Neural progenitor cell (in vitro differentiated cells): ENCODE measurements around the gene NAA40. TPM values are rescaled to one million over a fixed set of nuclear protein-coding genes. Genes with fewer than 3 reads are reported as not detected.

ENCODE experiments used
- DNase-seq: peaks from one replicate; pipeline ENCODE4 v3.0.0-alpha.2; 2016; ENCODE audit warnings: low spot score
- H2AFZ ChIP-seq: fragments of 200-600 bp; sonication (generic); replicated peaks from 2 replicates; pipeline ENCODE4 v1.6.1; 2016; ENCODE audit warnings: antibody characterized with exemption
- H3F3A ChIP-seq: fragments of 200-600 bp; sonication (generic); 2 replicates; pipeline ENCODE4 v1.6.1; 2016; ENCODE audit warnings: antibody characterized with exemption, low read depth
- H3K27ac ChIP-seq: fragments of 200-600 bp; sonication (generic); 2 replicates; pipeline ENCODE4 v1.5.1; 2016; ENCODE audit warnings: mild to moderate bottlenecking
- H3K27me3 ChIP-seq: fragments of 200-600 bp; sonication (generic); 2 replicates; pipeline ENCODE4 v1.6.1; 2016; ENCODE audit warnings: mild to moderate bottlenecking, moderate library complexity
- H3K36me3 ChIP-seq: fragments of 200-600 bp; sonication (generic); 2 replicates; pipeline ENCODE4 v1.5.1; 2016
- H3K4me1 ChIP-seq: fragments of 200-600 bp; sonication (generic); 2 replicates; pipeline ENCODE4 v1.6.1; 2016; ENCODE audit warnings: mixed run types
- H3K4me2 ChIP-seq: fragments of 200-600 bp; sonication (generic); 2 replicates; pipeline ENCODE4 v1.6.1; 2016
- H3K4me3 ChIP-seq: fragments of 200-600 bp; sonication (generic); 2 replicates; pipeline ENCODE4 v1.5.1; 2016
- H3K79me2 ChIP-seq: fragments of 200-600 bp; sonication (generic); 2 replicates; pipeline ENCODE4 v1.6.1; 2016; ENCODE audit warnings: low read depth
- H3K9ac ChIP-seq: fragments of 200-600 bp; sonication (generic); 2 replicates; pipeline ENCODE4 v1.6.1; 2016
- H3K9me3 ChIP-seq: fragments of 200-600 bp; sonication (generic); 2 replicates; pipeline ENCODE4 v1.5.1; 2016; ENCODE audit warnings: low read depth
- H4K20me1 ChIP-seq: fragments of 200-600 bp; sonication (generic); 2 replicates; pipeline ENCODE4 v1.6.1; 2016; ENCODE audit warnings: low read depth
- H3K27ac Mint-ChIP-seq: 3 replicates; pipeline ENCODE4 v1.8.0; 2021; ENCODE audit warnings: mixed read lengths
- H3K27me3 Mint-ChIP-seq: 2 replicates; pipeline ENCODE4 v1.8.0; 2022; ENCODE audit warnings: low read depth, mild to moderate bottlenecking, inconsistent platforms, moderate library complexity, mixed read lengths; ENCODE audit not compliant: insufficient read depth
- H3K36me3 Mint-ChIP-seq: 3 replicates; pipeline ENCODE4 v1.8.0; 2021; ENCODE audit warnings: mixed read lengths
- H3K4me1 Mint-ChIP-seq: 3 replicates; pipeline ENCODE4 v1.8.0; 2021; ENCODE audit warnings: mixed read lengths
- H3K4me3 Mint-ChIP-seq: 3 replicates; pipeline ENCODE4 v1.8.0; 2021; ENCODE audit warnings: mild to moderate bottlenecking, moderate library complexity, mixed read lengths
- H3K9me3 Mint-ChIP-seq: 3 replicates; pipeline ENCODE4 v1.8.0; 2020; ENCODE audit warnings: mixed read lengths
- CTCF ChIP-seq: fragments of 200-600 bp; sonication (generic); IDR thresholded peaks from 2 replicates; pipeline ENCODE4 v1.5.1; 2017; ENCODE audit warnings: antibody characterized with exemption, mild to moderate bottlenecking
- EZH2 ChIP-seq: fragments of 200-600 bp; sonication (generic); IDR thresholded peaks from 2 replicates; pipeline ENCODE4 v1.6.1; 2017; ENCODE audit warnings: antibody characterized with exemption, mild to moderate bottlenecking, moderate library complexity
- EZH2phosphoT487 ChIP-seq: fragments of 200-600 bp; sonication (generic); IDR thresholded peaks from 2 replicates; pipeline ENCODE4 v1.6.1; 2017; ENCODE audit warnings: antibody characterized with exemption
- total RNA-seq: library from RNA; depleted of rRNA; stranded (reverse); fragments of >200 nt; gene quantifications from 2 replicates; pipeline ENCODE4 v1.2.3, GENCODE V29; 2015; ENCODE audit warnings: low replicate concordance

NAA40 gene
- total RNA-seq, 1 donor from 2014 or later: 38.7 TPM

GRCh38 chr11:63909591-63910506, 29.0 kb upstream of the NAA40 start:
- peaks cover 11% of the 10 kb centered on the region for H3K36me3 Mint-ChIP-seq
- no peak overlapping the region for H3K9ac ChIP-seq
- H4K20me1 ChIP-seq: peaks cover 79% of the 10 kb centered on the region
- peaks cover 28% of the 10 kb centered on the region for H3K79me2 ChIP-seq
- peaks cover 5% of the 10 kb centered on the region for H3K27me3 Mint-ChIP-seq
- peak overlapping the region; percentile 72 for H3K27ac Mint-ChIP-seq
- peaks cover 50% of the 10 kb centered on the region for H3K4me1 Mint-ChIP-seq
- peaks cover 58% of the 10 kb centered on the region for H3K4me1 ChIP-seq
- DNase-seq: peak; percentile 78
- no peak overlapping the region for H2AFZ ChIP-seq
- peak overlapping the region; percentile 30 for H3K4me3 Mint-ChIP-seq
- no peak for TF ChIP-seq EZH2phosphoT487
- TF ChIP-seq CTCF: no peak
- no peak for TF ChIP-seq EZH2
- H3K27ac ChIP-seq: peak overlapping the region; percentile 77
- H3K4me3 ChIP-seq: peak overlapping the region; percentile 2
- H3K36me3 ChIP-seq: no peaks in the 10 kb centered on the region
- no peaks in the 10 kb centered on the region for H3K9me3 ChIP-seq
- peak overlapping the region; percentile 54 for H3K4me2 ChIP-seq
- H3K9me3 Mint-ChIP-seq: no peaks in the 10 kb centered on the region
- no peaks in the 10 kb centered on the region for H3K27me3 ChIP-seq
- H3F3A ChIP-seq: peaks cover 76% of the 10 kb centered on the region

- Histone ChIP-seq H3K9me3 (no peaks in the 10 kb centered on the region), H3K79me2 (peaks cover 36% of the 10 kb centered on the region), H3K4me3 (no peak overlapping the region), H3K4me2 (peak overlapping the region; percentile 54), H3K27me3 (no peaks in the 10 kb centered on the region), H3F3A (peaks cover 81% of the 10 kb centered on the region), H3K36me3 (no peaks in the 10 kb centered on the region), H3K4me1 (peaks cover 63% of the 10 kb centered on the region), H3K27ac (peak overlapping the region; percentile 77), H2AFZ (no peak overlapping the region), H3K9ac (peak overlapping the region; percentile 34), H4K20me1 (peaks cover 88% of the 10 kb centered on the region)
- DNase-seq: peak; percentile 34
- Mint-ChIP-seq H3K36me3 (peaks cover 11% of the 10 kb centered on the region), H3K27ac (no peak overlapping the region), H3K9me3 (no peaks in the 10 kb centered on the region), H3K27me3 (peaks cover 5% of the 10 kb centered on the region), H3K4me3 (no peak overlapping the region), H3K4me1 (peaks cover 53% of the 10 kb centered on the region)
- TF ChIP-seq EZH2: no peak
- no peak for TF ChIP-seq CTCF
- TF ChIP-seq EZH2phosphoT487: no peak
Observed at GRCh38 chr11:63910675-63911074, 28.1 kb upstream of the NAA40 start.

- TF ChIP-seq EZH2 (no peak), EZH2phosphoT487 (no peak), CTCF (no peak)
- H3K79me2 ChIP-seq: peaks cover 44% of the 10 kb centered on the region
- H3K27ac ChIP-seq: peak overlapping the region; percentile 77
- H3K9me3 Mint-ChIP-seq: no peaks in the 10 kb centered on the region
- H3F3A ChIP-seq: peaks cover 85% of the 10 kb centered on the region
- no peak overlapping the region for H2AFZ ChIP-seq
- no peak overlapping the region for H3K4me3 Mint-ChIP-seq
- peaks cover 5% of the 10 kb centered on the region for H3K27me3 Mint-ChIP-seq
- peak overlapping the region; percentile 90 for H3K27ac Mint-ChIP-seq
- H3K27me3 ChIP-seq: no peaks in the 10 kb centered on the region
- peaks cover 95% of the 10 kb centered on the region for H4K20me1 ChIP-seq
- H3K9me3 ChIP-seq: no peaks in the 10 kb centered on the region
- peaks cover 63% of the 10 kb centered on the region for H3K4me1 ChIP-seq
- peak; percentile 40 for DNase-seq
- peaks cover 11% of the 10 kb centered on the region for H3K36me3 Mint-ChIP-seq
- no peaks in the 10 kb centered on the region for H3K36me3 ChIP-seq
- no peak overlapping the region for H3K9ac ChIP-seq
- H3K4me1 Mint-ChIP-seq: peaks cover 52% of the 10 kb centered on the region
- peak overlapping the region; percentile 54 for H3K4me2 ChIP-seq
- no peak overlapping the region for H3K4me3 ChIP-seq
Observed at GRCh38 chr11:63911440-63911839, 27.4 kb upstream of the NAA40 start.
